Chondrocyte (in vitro differentiated cells): ENCODE results near the gene CREB3L2. TPM values are rescaled to one million over a fixed set of nuclear protein-coding genes. Genes with fewer than 3 reads are reported as not detected.
A peak's percentile ranks its signal among the peaks of the same experiment; 100 is the strongest.

Experiments
- DNase-seq: peaks from one replicate; pipeline ENCODE4 v3.0.0; 2021; ENCODE audit warnings: mixed read lengths, low spot score
- H3K27ac Mint-ChIP-seq: one replicate; pipeline ENCODE4 v1.8.0; 2021; ENCODE audit warnings: mild to moderate bottlenecking, moderate library complexity, mixed read lengths; ENCODE audit not compliant: unreplicated experiment
- H3K27me3 Mint-ChIP-seq: 2 replicates; pipeline ENCODE4 v1.8.0; 2021; ENCODE audit warnings: low read depth, mixed read lengths
- H3K36me3 Mint-ChIP-seq: 2 replicates; pipeline ENCODE4 v1.8.0; 2021; ENCODE audit warnings: low read depth, mixed read lengths
- H3K4me1 Mint-ChIP-seq: 2 replicates; pipeline ENCODE4 v1.8.0; 2021; ENCODE audit warnings: low read depth, mild to moderate bottlenecking, mixed read lengths
- H3K4me3 Mint-ChIP-seq: one replicate; pipeline ENCODE4 v1.8.0; 2021; ENCODE audit warnings: mild to moderate bottlenecking, moderate library complexity, mixed read lengths; ENCODE audit not compliant: unreplicated experiment
- H3K9me3 Mint-ChIP-seq: 2 replicates; pipeline ENCODE4 v1.8.0; 2021; ENCODE audit warnings: low read depth, mixed read lengths
- CTCF ChIP-seq: fragments of 200-600 bp; sonication (generic); IDR thresholded peaks from 2 replicates; pipeline ENCODE4 v1.5.0; 2021; ENCODE audit warnings: antibody characterized with exemption, mild to moderate bottlenecking, moderate library complexity
- total RNA-seq: library from RNA; stranded (reverse); gene quantifications from 3 replicates; pipeline ENCODE4 v1.2.1, GENCODE V29; 2021

The CREB3L2 gene
- total RNA-seq, 1 donor from 2014 or later: 217 TPM

- Mint-ChIP-seq H3K36me3 (peaks cover 54% of the 10 kb centered on the region), H3K27me3 (no peaks in the 10 kb centered on the region), H3K4me3 (no peak overlapping the region), H3K9me3 (peaks cover 14% of the 10 kb centered on the region), H3K27ac (peak overlapping the region; percentile 14), H3K4me1 (peaks cover 8% of the 10 kb centered on the region)
- DNase-seq: no peak
- TF ChIP-seq CTCF: no peak
Measured at GRCh38 chr7:137862358-137862757, 139.5 kb downstream of the CREB3L2 start.

- no peak for DNase-seq
- no peak overlapping the region for H3K27ac Mint-ChIP-seq
- H3K4me3 Mint-ChIP-seq: no peak overlapping the region
- no peaks in the 10 kb centered on the region for H3K27me3 Mint-ChIP-seq
- no peak for TF ChIP-seq CTCF
- H3K9me3 Mint-ChIP-seq: peaks cover 2% of the 10 kb centered on the region
- H3K4me1 Mint-ChIP-seq: peaks cover 8% of the 10 kb centered on the region
- H3K36me3 Mint-ChIP-seq: peaks cover 42% of the 10 kb centered on the region
Measured at GRCh38 chr7:137860542-137860941, 141.3 kb downstream of the CREB3L2 start.

- Mint-ChIP-seq H3K4me3 (no peak overlapping the region), H3K4me1 (peaks cover 48% of the 10 kb centered on the region), H3K27me3 (no peaks in the 10 kb centered on the region), H3K27ac (no peak overlapping the region), H3K36me3 (peaks cover 29% of the 10 kb centered on the region), H3K9me3 (no peaks in the 10 kb centered on the region)
- no peak for TF ChIP-seq CTCF
- DNase-seq: no peak
Measured at GRCh38 chr7:137853053-137853452, 148.8 kb downstream of the CREB3L2 start.

GRCh38 chr7:137852108-137852507 lies 149.8 kb downstream of the CREB3L2 start:
- DNase-seq: no peak
- Mint-ChIP-seq H3K4me3 (no peak overlapping the region), H3K36me3 (peaks cover 28% of the 10 kb centered on the region), H3K27me3 (no peaks in the 10 kb centered on the region), H3K27ac (peak overlapping the region; percentile 84), H3K9me3 (no peaks in the 10 kb centered on the region), H3K4me1 (peaks cover 56% of the 10 kb centered on the region)
- no peak for TF ChIP-seq CTCF

GRCh38 chr7:137850972-137851945 lies 150.6 kb downstream of the CREB3L2 start:
- DNase-seq: no peak
- no peak overlapping the region for H3K4me3 Mint-ChIP-seq
- H3K27me3 Mint-ChIP-seq: no peaks in the 10 kb centered on the region
- H3K4me1 Mint-ChIP-seq: peaks cover 56% of the 10 kb centered on the region
- TF ChIP-seq CTCF: no peak
- H3K9me3 Mint-ChIP-seq: no peaks in the 10 kb centered on the region
- peak overlapping the region; percentile 84 for H3K27ac Mint-ChIP-seq
- peaks cover 28% of the 10 kb centered on the region for H3K36me3 Mint-ChIP-seq
